ENCODE results near the gene NIM1K.
A peak's percentile ranks its signal among the peaks of the same experiment; 100 is the strongest.

Gene NIM1K

DNA sequence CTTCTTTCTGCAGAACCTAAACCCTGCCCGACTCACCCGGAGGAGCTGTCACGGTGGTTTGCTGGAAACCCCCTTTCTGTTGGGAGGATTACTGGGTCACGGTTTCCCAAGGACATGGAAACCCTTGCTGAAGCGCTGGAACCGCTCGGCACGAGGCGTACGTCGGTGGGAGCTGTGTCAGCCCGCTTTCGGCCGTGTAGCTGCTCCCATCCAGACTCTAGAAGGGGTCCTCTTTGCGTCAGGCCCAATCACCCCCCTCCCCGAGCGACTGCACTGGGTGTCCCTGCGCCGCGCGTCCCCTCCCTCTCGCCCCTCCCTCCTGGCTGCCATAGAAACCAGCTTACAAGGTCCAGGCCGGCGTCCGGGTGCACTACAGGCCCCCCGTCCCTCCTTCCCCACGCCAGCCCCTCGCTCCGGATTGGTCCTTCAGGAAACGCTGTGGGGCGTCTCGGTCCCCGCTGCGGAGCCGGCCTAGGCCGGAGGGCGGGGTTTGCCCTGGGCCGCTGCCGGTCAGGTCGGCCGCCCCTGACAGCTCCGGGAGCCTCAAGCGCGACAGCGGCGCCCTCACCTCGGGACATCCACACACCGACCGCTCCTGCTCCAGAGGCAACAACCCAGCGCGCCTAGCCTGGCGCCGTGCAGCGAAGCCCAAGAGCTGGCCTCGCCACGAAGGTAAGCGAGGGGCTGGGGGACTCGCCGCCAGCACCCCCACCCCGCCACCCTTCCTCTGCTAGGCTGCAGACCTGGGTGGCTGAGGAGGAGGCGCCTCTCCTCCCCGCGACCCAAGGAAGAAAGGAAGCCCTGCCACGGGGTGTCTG lies at the start of gene NIM1K:
Gene NIM1K (plus strand): TSS at position 486 of the 818 bp plus-strand sequence. CDS start 53,551 bp downstream, outside the sequence.
- peak within 1 kb of the TSS; percentile 57 for H3K4me3 ChIP-seq (replicated peaks; ENCODE audit: low read depth, low read length)
- no peak for DNase-seq (ENCODE audit: extremely low read depth, low read depth)
- TF ChIP-seq, protein P1, sequence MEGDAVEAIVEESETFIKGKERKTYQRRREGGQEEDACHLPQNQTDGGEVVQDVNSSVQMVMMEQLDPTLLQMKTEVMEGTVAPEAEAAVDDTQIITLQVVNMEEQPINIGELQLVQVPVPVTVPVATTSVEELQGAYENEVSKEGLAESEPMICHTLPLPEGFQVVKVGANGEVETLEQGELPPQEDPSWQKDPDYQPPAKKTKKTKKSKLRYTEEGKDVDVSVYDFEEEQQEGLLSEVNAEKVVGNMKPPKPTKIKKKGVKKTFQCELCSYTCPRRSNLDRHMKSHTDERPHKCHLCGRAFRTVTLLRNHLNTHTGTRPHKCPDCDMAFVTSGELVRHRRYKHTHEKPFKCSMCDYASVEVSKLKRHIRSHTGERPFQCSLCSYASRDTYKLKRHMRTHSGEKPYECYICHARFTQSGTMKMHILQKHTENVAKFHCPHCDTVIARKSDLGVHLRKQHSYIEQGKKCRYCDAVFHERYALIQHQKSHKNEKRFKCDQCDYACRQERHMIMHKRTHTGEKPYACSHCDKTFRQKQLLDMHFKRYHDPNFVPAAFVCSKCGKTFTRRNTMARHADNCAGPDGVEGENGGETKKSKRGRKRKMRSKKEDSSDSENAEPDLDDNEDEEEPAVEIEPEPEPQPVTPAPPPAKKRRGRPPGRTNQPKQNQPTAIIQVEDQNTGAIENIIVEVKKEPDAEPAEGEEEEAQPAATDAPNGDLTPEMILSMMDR (IDR thresholded peaks at IDR 0.05; ENCODE audit: low read depth, low read length, missing control alignments) = no peak

GRCh38 chr5:43145071-43145470 lies 47.0 kb upstream of the NIM1K start:
- TF ChIP-seq, protein P1 (IDR thresholded peaks at IDR 0.05; ENCODE audit: low read depth, low read length, missing control alignments) = no peak
- no peak overlapping the region for H3K4me3 ChIP-seq (replicated peaks; ENCODE audit: low read depth, low read length)
- DNase-seq (ENCODE audit: extremely low read depth, low read depth) = no peak

DNA sequence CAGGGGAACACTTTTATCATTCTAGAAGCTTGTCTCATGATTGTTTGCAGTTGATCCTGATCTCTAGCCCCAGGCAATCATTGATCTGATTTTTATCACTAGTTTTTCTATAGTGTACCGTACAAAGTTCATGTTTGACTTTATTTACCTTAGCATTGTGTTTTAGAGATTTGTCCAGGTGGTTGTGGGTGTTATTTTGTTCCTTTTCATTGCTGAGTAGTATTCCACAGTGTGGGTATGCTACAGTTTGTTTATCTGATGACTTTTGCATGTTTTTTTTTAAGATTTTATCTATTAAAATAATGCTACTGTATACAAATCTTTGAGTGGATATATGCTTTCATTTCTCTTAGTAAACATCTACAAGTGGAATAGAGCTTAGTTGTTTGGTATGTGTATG lies 45.1 kb upstream of the NIM1K start:
- TF ChIP-seq, protein P1 (IDR thresholded peaks at IDR 0.05; ENCODE audit: low read depth, low read length, missing control alignments) = no peak
- no peak for DNase-seq (ENCODE audit: extremely low read depth, low read depth)
- H3K4me3 ChIP-seq (replicated peaks; ENCODE audit: low read depth, low read length) = no peak overlapping the region

DNA sequence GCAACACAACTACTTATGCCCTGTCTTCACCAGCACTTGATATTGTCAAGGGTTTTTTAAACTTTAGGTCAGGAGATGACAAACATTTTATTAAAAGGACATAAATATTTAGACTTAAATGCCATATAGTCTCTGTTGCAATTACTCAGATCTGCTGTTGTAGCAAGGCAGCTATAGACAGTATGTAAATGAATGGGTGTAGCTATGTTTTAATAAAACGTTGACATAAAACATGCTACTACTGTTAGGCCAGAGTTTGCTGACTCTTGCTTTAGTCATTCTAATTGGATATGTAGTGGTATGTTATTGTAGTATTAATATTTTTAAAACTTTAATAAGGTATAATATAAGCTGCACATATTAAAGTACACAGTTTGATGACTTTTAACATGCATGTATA lies 43.6 kb upstream of the NIM1K start:
- H3K4me3 ChIP-seq (replicated peaks; ENCODE audit: low read depth, low read length) = no peak overlapping the region
- TF ChIP-seq, protein P1 (IDR thresholded peaks at IDR 0.05; ENCODE audit: low read depth, low read length, missing control alignments) = no peak
- no peak for DNase-seq (ENCODE audit: extremely low read depth, low read depth)

GRCh38 chr5:43149231-43149630 lies 42.8 kb upstream of the NIM1K start:
- no peak overlapping the region for H3K4me3 ChIP-seq (replicated peaks; ENCODE audit: low read depth, low read length)
- TF ChIP-seq, protein P1 (IDR thresholded peaks at IDR 0.05; ENCODE audit: low read depth, low read length, missing control alignments) = no peak

DNA sequence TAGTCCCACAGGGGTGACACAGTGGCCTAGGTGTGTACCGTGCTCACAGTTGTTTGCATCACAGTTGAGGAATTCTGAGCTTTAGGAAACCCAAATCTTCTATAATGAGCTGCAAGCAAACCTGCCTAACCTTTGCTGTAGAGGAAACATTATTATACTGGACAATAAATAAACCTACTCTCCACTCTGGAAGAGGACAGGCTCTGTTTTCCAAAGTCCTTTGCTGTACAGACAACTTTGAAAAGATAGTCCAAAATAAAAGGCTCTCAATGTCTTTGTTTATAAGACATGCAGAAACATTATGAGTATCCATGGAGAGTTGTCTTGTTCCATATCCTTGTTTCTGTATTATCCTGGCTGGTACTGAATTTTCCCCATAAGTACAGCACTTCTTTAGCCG lies 42.0 kb upstream of the NIM1K start:
- TF ChIP-seq, protein P1 (IDR thresholded peaks at IDR 0.05; ENCODE audit: low read depth, low read length, missing control alignments) = no peak
- no peak for DNase-seq (ENCODE audit: extremely low read depth, low read depth)
- no peak overlapping the region for H3K4me3 ChIP-seq (replicated peaks; ENCODE audit: low read depth, low read length)

More at GRCh38 chr5:43149231-43149630, 42.8 kb upstream of the NIM1K start:
- DNase-seq (ENCODE audit: extremely low read depth, low read depth) = no peak

Data from HFF-Myc (cell line).